ENCODE measurements around the gene BCL11A. TPM values are rescaled to one million over a fixed set of nuclear protein-coding genes. Genes with fewer than 3 reads are reported as not detected.

BCL11A gene
- total and polyA plus RNA-seq, 4 donors = 0.08 to 8.5 (median 0.47) TPM

DNA sequence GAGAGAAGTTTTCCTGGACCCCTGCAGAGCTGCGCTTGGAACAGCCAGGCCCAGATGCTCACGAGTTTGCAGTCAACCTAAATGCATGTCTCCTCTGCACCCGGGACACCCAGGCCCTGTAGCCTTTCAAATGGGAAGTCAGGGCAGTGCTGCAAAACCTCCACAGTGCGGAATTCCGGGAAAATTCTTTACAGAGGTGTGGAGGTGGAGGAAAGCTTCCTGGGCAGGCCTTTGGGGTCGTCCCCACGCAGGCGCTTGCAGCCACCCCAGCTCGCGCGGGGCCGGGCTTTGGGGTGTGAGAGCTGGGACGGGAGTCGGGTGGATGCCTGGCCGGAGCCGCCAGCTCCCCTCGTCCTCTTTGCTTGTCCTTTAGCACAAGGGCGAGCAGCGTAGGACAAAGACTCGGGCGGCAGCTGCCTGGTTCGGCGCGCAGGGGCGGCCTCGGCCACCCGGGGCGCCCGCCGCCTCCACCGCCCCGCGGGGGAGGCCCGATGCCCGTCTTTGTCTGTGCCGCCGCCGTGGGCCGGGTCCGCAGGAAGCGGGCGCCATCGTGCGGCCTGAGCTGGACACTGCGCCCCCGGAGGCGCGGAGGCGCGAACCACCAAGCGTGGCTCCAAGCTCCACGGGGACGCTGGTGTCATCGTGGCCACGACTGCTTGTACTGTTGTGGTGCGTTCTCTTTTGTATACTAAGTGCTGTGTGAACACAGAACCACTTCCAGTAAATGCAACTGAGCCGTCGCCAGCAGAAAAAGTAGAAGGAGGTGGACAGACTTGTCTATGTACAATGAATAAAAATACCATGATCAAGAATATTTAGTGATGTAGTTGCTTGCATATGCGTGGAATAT is 28.2 kb upstream of the BCL11A start:
- peaks cover 0 to 6% (median 2%) of the 10 kb centered on the region in 4 donors for H3K4me1 ChIP-seq (ENCODE audit: control insufficient read depth in 4 of 4, insufficient read depth in 4 of 4, low read length in 3 of 4)
- no peaks in the 10 kb centered on the region for H3K36me3 ChIP-seq (ENCODE audit: control insufficient read depth in 4 of 4, insufficient read depth in 3 of 4, low read depth in 1 of 4, low read length in 3 of 4)
- peaks cover 0 to 8% (median 0%) of the 10 kb centered on the region in 4 donors for H3K27me3 ChIP-seq (ENCODE audit: control insufficient read depth in 4 of 4, insufficient read depth in 4 of 4, low read length in 3 of 4)
- peak overlapping the region in 1 of 3 donors; percentile 29 for H3K4me3 ChIP-seq (ENCODE audit: low read depth in 1 of 3, low read length in 3 of 3)
- H3K27ac ChIP-seq (ENCODE audit: low read depth in 1 of 2, low read length in 2 of 2) = no peak overlapping the region
- no peak overlapping the region for H3K9ac ChIP-seq (ENCODE audit: low read depth in 1 of 2, low read length in 2 of 2)
- peak; percentile 77 for DNase-seq (ENCODE audit: low spot score)
- TF ChIP-seq EGR1 (IDR thresholded peaks at IDR 0.05; ENCODE audit: low read depth in 2 of 2) (no peak), YY1 (IDR thresholded peaks at IDR 0.05) (no peak), SP1 (IDR thresholded peaks at IDR 0.05) (no peak), JUND (IDR thresholded peaks at IDR 0.05) (no peak), NR2F2 (IDR thresholded peaks at IDR 0.05) (no peak), GABPA (IDR thresholded peaks at IDR 0.05 in 1 of 2, conservative IDR thresholded peaks at IDR 0.05 in 1 of 2) (no peak), RAD21 (IDR thresholded peaks at IDR 0.05) (peak; percentile 72 to 84)
- TF ChIP-seq, protein P1, sequence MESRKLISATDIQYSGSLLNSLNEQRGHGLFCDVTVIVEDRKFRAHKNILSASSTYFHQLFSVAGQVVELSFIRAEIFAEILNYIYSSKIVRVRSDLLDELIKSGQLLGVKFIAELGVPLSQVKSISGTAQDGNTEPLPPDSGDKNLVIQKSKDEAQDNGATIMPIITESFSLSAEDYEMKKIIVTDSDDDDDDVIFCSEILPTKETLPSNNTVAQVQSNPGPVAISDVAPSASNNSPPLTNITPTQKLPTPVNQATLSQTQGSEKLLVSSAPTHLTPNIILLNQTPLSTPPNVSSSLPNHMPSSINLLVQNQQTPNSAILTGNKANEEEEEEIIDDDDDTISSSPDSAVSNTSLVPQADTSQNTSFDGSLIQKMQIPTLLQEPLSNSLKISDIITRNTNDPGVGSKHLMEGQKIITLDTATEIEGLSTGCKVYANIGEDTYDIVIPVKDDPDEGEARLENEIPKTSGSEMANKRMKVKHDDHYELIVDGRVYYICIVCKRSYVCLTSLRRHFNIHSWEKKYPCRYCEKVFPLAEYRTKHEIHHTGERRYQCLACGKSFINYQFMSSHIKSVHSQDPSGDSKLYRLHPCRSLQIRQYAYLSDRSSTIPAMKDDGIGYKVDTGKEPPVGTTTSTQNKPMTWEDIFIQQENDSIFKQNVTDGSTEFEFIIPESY (IDR thresholded peaks at IDR 0.05) = no peak
- TF ChIP-seq, protein P2, sequence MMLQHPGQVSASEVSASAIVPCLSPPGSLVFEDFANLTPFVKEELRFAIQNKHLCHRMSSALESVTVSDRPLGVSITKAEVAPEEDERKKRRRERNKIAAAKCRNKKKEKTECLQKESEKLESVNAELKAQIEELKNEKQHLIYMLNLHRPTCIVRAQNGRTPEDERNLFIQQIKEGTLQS (IDR thresholded peaks at IDR 0.05) = no peak
- TF ChIP-seq, protein P3, sequence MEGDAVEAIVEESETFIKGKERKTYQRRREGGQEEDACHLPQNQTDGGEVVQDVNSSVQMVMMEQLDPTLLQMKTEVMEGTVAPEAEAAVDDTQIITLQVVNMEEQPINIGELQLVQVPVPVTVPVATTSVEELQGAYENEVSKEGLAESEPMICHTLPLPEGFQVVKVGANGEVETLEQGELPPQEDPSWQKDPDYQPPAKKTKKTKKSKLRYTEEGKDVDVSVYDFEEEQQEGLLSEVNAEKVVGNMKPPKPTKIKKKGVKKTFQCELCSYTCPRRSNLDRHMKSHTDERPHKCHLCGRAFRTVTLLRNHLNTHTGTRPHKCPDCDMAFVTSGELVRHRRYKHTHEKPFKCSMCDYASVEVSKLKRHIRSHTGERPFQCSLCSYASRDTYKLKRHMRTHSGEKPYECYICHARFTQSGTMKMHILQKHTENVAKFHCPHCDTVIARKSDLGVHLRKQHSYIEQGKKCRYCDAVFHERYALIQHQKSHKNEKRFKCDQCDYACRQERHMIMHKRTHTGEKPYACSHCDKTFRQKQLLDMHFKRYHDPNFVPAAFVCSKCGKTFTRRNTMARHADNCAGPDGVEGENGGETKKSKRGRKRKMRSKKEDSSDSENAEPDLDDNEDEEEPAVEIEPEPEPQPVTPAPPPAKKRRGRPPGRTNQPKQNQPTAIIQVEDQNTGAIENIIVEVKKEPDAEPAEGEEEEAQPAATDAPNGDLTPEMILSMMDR (IDR thresholded peaks at IDR 0.05; ENCODE audit: low read depth, low read length, missing input control) = peak; percentile 86
- TF ChIP-seq, protein P4, sequence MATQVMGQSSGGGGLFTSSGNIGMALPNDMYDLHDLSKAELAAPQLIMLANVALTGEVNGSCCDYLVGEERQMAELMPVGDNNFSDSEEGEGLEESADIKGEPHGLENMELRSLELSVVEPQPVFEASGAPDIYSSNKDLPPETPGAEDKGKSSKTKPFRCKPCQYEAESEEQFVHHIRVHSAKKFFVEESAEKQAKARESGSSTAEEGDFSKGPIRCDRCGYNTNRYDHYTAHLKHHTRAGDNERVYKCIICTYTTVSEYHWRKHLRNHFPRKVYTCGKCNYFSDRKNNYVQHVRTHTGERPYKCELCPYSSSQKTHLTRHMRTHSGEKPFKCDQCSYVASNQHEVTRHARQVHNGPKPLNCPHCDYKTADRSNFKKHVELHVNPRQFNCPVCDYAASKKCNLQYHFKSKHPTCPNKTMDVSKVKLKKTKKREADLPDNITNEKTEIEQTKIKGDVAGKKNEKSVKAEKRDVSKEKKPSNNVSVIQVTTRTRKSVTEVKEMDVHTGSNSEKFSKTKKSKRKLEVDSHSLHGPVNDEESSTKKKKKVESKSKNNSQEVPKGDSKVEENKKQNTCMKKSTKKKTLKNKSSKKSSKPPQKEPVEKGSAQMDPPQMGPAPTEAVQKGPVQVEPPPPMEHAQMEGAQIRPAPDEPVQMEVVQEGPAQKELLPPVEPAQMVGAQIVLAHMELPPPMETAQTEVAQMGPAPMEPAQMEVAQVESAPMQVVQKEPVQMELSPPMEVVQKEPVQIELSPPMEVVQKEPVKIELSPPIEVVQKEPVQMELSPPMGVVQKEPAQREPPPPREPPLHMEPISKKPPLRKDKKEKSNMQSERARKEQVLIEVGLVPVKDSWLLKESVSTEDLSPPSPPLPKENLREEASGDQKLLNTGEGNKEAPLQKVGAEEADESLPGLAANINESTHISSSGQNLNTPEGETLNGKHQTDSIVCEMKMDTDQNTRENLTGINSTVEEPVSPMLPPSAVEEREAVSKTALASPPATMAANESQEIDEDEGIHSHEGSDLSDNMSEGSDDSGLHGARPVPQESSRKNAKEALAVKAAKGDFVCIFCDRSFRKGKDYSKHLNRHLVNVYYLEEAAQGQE (IDR thresholded peaks at IDR 0.05) = no peak
- TF ChIP-seq, protein P5, sequence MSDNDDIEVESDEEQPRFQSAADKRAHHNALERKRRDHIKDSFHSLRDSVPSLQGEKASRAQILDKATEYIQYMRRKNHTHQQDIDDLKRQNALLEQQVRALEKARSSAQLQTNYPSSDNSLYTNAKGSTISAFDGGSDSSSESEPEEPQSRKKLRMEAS (IDR thresholded peaks at IDR 0.05) = no peak
- H3K9me3 ChIP-seq (ENCODE audit: control insufficient read depth in 4 of 4, low read length in 3 of 4) = no peaks in the 10 kb centered on the region
- 4% methylated on average over 59 of the region's 59 CpGs for WGBS

All from liver (tissue), 9 donors.